ENCODE measurements around the gene S100A14. TPM values are rescaled to one million over a fixed set of nuclear protein-coding genes. Genes with fewer than 3 reads are reported as not detected.

S100A14 gene
- total RNA-seq (2021; ENCODE audit: unreplicated experiment) (0.57 TPM), Bru-seq, nascent RNA (percentile 35 among the genes with signal in this experiment), BruChase-seq, experiment 1, labeled RNA remaining after a 2-hour chase (percentile 33 among the genes with signal in this experiment), BruChase-seq, experiment 2, labeled RNA remaining after a 6-hour chase (percentile 37 among the genes with signal in this experiment)
- not detected for polyA plus RNA-seq (2012; ENCODE audit: insufficient read length)
- long read RNA-seq = 0 reads

- ChIA-PET CTCF (interaction anchor here (1.2 to 3.0 kb wide), 2 partner anchors 11 to 83 kb away, joined by 3 to 12 read pairs; partner anchors contain the start of gene S100A13), POLR2A (interaction anchor here (1.0 kb wide), 1 partner anchor 18 kb away, joined by 4 read pairs; no protein-coding TSS in a partner anchor)
- TF ChIP-seq SIN3A (IDR thresholded peaks at IDR 0.05; ENCODE audit: borderline replicate concordance, insufficient read depth, low read depth, low read length) = no peak
- no peak for TF ChIP-seq POLR2AphosphoS5 (IDR thresholded peaks at IDR 0.05; ENCODE audit: low read depth, low read length)
- TF ChIP-seq TCF7L2 (IDR thresholded peaks at IDR 0.05; ENCODE audit: low read depth, low read length) = no peak
- no peak for TF ChIP-seq REST (IDR thresholded peaks at IDR 0.05; ENCODE audit: insufficient read depth in 1 of 2, low read depth in 2 of 2, low read length in 1 of 2)
- no peak for TF ChIP-seq CTCF (IDR thresholded peaks at IDR 0.05)
- peaks cover 16% of the 10 kb centered on the region for H3K4me1 ChIP-seq (ENCODE audit: control insufficient read depth, insufficient read depth, low read length)
- H3K4me3 ChIP-seq (ENCODE audit: low read depth in 2 of 2, low read length in 2 of 2) = no peak within 1 kb of the TSS
- DNase-seq (ENCODE audit: low read depth, low spot score) (no peak), ATAC-seq (no peak)
- in situ Hi-C loops (cut with HindIII; ENCODE audit: low pct_unique_long_range_greater_than_20kb, low sequenced_read_pairs) = loop anchor here (25.0 kb wide), 1 partner anchor 254 kb away; the partner anchor contains the start of gene S100A9
- H3K9me3 ChIP-seq (ENCODE audit: control insufficient read depth, insufficient read depth, low read depth, low read length) = no peaks in the 10 kb centered on the region
- H3K36me3 ChIP-seq (ENCODE audit: control insufficient read depth, insufficient read depth, low read length) = no peaks in the 10 kb centered on the region
- no peaks in the 10 kb centered on the region for H3K27me3 ChIP-seq (ENCODE audit: control insufficient read depth, insufficient read depth, low read length)
- no TSS peak for BruUV-seq (replicated peaks)
- H3K27ac ChIP-seq (ENCODE audit: low read length) = peak within 1 kb of the TSS; percentile 66
- intact Hi-C loops (cut with micrococcal nuclease; ENCODE audit: unreplicated experiment) = loop anchor here (2.0 to 5.0 kb wide), 2 partner anchors 44 to 104 kb away; no protein-coding TSS in a partner anchor
These were observed at the start of gene S100A14 for GRCh38 chr1:153616144-153616916. Gene S100A14 (minus strand): TSS chr1:153616325. CDS start chr1:153615858, 467 bp downstream.

- BruUV-seq (replicated peaks) = no TSS peak
- ATAC-seq (no peak), DNase-seq (ENCODE audit: low read depth, low spot score) (no peak)
- TF ChIP-seq CTCF (IDR thresholded peaks at IDR 0.05) = no peak
- TF ChIP-seq SIN3A (IDR thresholded peaks at IDR 0.05; ENCODE audit: borderline replicate concordance, insufficient read depth, low read depth, low read length) = no peak
- TF ChIP-seq REST (IDR thresholded peaks at IDR 0.05; ENCODE audit: insufficient read depth in 1 of 2, low read depth in 2 of 2, low read length in 1 of 2) = no peak
- no peak for TF ChIP-seq TCF7L2 (IDR thresholded peaks at IDR 0.05; ENCODE audit: low read depth, low read length)
- no peak for TF ChIP-seq POLR2AphosphoS5 (IDR thresholded peaks at IDR 0.05; ENCODE audit: low read depth, low read length)
- H3K4me1 ChIP-seq (ENCODE audit: control insufficient read depth, insufficient read depth, low read length) = peaks cover 12% of the 10 kb centered on the region; the same call in 1 of the 2 replicates
- no peak overlapping the region for H3K27ac ChIP-seq (ENCODE audit: low read length)
- ChIA-PET CTCF (interaction anchor here (0.7 kb wide), 1 partner anchor 29 kb away, joined by 5 read pairs; the partner anchor contains the start of gene CHTOP), POLR2A (no interaction called here)
- H3K36me3 ChIP-seq (ENCODE audit: control insufficient read depth, insufficient read depth, low read length) = peaks cover 47% of the 10 kb centered on the region
- intact Hi-C loops (cut with micrococcal nuclease; ENCODE audit: unreplicated experiment) = loop anchor here (5.0 kb wide), 1 partner anchor 156 kb away; no protein-coding TSS in a partner anchor
- no peaks in the 10 kb centered on the region for H3K9me3 ChIP-seq (ENCODE audit: control insufficient read depth, insufficient read depth, low read depth, low read length)
- H3K4me3 ChIP-seq (ENCODE audit: low read depth in 2 of 2, low read length in 2 of 2) = no peak overlapping the region
- H3K27me3 ChIP-seq (ENCODE audit: control insufficient read depth, insufficient read depth, low read length) = no peaks in the 10 kb centered on the region
- in situ Hi-C loops (cut with HindIII; ENCODE audit: low pct_unique_long_range_greater_than_20kb, low sequenced_read_pairs) = no loop called here
These were observed 47.1 kb upstream of the S100A14 start for GRCh38 chr1:153663211-153663610.

Measured in Panc1 (cell line).